Embryonic facial prominence (tissue), 1 donor: ENCODE measurements around the gene GLRA2.
"Not testable (repeated sequence)": the region's sequence is repeated elsewhere in the genome, so short reads cannot be mapped to it uniquely, and the experiment has no call there.

ENCODE experiments used
- DNase-seq: peaks from one replicate; pipeline ENCODE4 v3.0.0-alpha.2; 2016; ENCODE audit errors: extremely low spot score

Gene GLRA2

DNA sequence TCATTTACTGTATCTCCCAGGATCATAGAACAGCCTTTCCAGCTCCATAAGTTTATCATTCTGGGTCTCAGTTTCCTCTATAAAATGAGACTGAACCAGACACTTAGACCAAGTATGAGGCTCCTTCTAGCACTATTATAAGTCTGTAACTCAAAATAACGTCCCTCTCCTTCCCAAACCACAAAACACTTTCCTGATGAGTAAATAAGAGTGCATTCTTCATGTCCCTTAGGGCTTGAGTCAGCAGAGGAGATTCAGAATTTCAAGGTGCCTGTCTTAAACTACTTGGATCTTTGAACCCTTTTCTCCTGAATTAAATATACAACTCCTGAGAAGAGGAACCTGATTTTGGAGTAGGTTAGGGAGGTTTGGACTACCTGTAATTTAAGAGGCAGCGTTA is 62.6 kb downstream of the GLRA2 start:
- DNase-seq: no peak

DNA sequence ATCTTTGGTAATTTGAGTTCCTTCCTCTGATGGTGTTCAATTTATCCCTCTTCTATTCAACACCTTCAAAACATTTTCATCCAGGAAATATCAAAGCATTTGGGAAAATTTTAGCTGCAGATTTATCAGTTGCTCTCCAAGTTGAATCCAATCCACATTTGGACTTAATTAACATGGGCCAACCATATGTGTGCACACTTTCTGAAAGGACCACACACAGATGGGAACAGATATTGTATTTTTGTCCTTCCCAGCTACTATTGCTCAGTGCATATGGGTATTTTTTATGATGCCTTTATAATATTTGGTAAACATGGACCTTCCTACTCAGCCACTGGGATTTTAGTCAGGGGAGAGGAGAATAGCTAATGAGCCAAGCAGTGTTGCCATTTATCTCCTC is 65.2 kb downstream of the GLRA2 start:
- no peak for DNase-seq

- DNase-seq: no peak
Measured at GRCh38 chrX:14598330-14598729, 69.0 kb downstream of the GLRA2 start.

GRCh38 chrX:14607446-14607985 is 78.2 kb downstream of the GLRA2 start:
- no peak for DNase-seq

- DNase-seq: not testable (repeated sequence)
Measured at GRCh38 chrX:14612450-14612849, 83.1 kb downstream of the GLRA2 start.

- no peak for DNase-seq
Measured at GRCh38 chrX:14616301-14616700, 87.0 kb downstream of the GLRA2 start.

DNA sequence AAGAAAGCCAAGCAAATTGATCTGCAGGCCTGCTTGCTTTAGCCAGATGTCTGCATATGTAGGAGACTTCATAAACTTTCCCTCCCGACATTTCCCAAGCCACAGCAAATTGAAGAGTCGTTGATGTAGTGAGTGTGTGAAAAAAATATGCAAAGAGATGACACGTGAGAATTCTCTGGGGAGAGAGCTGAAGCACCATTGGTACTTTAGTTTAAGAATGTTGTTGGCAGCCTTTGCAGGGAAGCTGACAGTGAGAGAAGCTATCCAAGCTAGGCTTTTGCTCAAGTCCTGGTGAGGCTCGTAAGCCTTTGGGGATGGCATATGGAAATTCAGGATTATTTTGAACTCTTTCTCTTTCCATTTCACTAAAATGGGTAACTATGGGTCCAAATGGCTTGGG is 87.5 kb downstream of the GLRA2 start:
- DNase-seq: no peak

- no peak for DNase-seq
Measured at GRCh38 chrX:14618177-14618965, 89.0 kb downstream of the GLRA2 start.

DNA sequence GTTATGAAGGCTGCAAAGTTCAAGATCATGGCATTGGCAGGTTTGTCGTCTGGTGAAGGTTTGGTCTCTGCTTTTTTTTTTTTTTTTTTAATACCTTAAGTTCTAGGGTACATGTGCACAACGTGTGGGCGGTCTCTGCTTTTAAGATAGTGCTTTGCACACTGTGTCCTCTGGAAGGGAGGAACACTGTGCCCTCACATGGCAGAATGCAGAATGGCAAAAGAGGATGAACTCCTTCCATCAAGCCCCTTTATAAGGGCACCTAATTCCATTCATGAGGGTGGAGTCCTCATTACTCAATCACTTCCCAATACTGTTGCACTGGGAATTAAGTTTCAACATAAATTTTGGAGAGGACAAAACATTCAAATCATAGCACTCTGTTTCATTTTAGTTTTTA is 101.4 kb downstream of the GLRA2 start:
- DNase-seq: no peak

DNA sequence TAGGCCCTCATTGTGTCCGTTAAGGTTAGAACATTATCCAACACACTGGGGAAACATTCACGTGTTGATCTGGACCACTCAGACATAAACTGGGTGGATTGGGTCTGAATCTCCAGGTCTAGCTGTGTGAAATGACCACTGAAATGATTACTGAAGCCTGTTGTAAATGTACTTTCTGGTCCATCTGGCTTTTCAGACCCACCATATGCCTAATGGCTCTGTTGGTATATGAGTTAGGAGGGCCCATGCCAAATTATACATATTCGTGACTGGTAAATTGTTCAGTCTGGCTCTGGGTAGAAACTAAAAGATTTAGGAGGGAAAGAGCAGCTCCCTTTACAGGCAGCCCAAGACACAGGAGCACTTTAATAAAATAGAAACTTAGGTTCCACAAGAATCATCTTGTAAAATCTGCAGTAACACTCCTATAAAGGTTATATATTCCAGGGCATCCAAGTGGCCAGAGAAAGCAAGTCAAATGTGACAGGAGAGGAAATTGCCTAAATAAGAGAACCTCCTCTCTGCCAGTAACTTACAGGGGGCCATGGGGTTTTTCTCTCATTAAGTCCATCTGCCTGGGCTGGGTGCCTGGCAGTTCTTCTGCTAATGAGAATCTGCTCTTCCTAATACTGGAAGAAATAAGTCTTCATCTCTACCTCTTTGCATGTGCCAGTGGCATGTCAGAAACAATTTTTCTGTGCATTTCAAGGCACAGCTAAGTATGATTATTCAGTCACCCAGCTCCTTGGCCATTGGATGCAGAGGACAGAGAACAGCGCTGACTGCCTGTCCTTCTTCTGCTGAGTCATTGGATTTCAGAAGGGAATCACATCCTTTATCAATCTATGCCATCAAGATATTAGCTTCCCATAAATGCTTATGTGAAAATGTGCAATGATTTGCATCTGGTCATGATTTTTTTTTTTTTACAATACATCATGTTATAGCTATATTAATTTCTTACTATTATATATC is 112.6 kb downstream of the GLRA2 start:
- no peak for DNase-seq

DNA sequence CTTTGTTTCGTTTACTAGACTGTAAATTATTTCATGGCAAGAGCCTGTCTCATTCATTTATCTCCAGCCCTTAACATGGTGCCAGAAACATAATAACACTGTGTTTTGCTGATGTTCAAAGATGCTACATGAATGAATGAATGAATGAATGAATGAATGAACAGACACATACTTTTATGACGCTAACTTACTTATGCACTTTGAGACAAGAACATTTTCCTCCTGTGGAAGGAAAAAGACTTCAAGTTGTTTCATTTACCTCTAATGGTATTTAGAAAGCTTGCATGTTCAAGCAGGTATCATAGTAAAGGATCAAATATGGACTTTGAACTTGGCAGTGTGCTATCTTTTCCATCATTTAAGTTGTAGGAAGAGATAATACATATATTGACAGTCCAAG is 131.6 kb downstream of the GLRA2 start:
- no peak for DNase-seq

DNA sequence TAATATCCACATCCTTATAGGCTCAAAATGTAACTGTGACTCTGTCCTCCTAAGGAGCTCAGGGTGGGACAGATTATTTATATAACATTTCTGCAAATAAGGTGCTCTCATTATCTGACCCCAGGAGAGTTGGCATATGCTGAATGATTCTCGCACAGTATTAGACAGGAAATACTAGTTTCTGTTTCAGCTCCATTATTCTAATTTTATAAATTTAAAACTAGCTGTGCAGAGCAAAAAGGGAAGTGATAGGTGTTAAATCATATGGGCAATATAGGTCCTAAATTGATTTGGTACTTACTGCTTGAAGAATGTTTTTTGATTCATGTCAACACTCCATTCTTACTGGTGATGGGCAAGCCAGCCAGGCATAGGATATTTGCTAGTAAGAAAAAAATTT is 141.5 kb downstream of the GLRA2 start:
- no peak for DNase-seq

DNA sequence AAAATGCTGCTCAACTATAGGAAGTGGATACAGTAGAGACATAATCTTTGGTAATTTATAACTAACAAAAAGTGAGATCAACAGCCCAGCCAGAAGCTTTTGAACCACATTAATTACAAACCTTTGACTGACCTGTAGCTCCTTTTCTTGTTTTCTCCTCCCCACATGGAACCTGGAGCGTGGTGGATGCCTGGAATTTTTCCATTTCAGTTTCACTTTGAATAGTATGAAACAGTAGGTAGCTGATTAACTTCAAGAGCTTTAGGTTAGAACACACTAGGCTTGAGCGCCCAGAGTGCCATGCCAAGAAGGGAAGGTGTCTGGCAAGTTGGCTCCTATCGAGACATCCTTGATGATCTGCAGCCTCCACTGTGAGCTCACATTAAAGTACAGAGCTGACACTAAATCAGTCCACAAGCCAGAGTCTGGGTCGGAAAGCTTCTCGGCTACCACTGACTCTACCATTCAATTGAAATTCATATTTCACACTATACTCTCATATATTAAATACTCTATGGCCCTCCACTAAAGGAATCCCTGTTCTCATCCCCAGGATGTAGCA is 143.4 kb downstream of the GLRA2 start:
- no peak for DNase-seq

GRCh38 chrX:14673236-14673635 is 143.9 kb downstream of the GLRA2 start:
- DNase-seq: no peak

DNA sequence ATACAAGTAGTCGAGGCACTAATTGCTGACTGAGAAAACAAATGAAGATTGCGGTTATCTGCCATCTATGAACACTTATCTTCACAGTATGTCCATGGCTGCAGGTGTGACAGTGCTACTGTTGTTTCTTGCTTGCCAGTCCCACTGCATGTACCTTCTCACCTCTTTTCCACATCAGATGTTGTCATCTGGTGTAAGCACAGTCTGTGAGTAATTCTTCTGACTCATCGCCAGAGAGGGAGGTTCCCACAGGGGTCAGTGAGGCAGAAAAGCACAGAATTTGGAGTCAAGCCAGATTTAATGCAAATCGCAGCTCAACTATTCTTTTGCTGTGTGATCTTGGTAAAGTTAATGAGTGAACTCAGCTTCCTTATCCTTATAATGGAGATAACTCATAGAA is 144.4 kb downstream of the GLRA2 start:
- DNase-seq: no peak

DNA sequence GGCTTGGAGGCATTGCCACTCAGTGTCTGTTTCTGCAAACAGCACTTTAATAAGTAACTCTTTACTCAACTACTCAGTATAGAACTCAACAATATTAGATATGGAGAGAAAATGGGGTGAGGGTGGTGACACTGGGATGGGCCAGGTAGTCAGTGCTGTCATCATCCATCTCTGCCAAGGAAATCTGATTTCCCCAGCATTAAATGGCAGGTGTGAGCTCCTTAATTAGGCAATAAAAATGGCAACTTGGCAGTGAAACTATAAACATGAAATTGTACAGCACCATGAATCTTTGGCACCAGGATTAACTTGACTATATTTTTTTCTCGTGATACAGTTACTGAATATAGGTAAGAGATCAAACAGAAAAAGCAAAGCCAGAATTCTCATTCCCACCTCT is 146.2 kb downstream of the GLRA2 start:
- DNase-seq: no peak

DNA sequence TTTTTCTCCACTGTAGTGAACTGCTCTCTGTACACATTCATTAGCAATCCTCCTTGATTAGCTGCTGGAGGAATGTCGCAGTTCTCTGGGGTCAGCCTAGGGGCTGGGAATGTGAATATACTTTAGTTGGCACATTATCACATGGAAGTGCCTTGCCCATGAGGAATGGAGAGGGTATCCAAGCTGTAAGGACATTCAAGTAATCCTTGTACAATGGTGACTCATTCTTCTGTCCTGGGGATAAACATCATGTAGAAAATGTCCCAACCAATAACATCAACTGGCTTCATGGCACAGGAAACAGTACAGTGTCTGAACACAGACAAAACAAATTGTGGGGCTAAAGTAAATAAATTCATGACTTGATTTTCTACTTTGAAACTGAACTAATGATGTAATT is 147.1 kb downstream of the GLRA2 start:
- DNase-seq: no peak

DNA sequence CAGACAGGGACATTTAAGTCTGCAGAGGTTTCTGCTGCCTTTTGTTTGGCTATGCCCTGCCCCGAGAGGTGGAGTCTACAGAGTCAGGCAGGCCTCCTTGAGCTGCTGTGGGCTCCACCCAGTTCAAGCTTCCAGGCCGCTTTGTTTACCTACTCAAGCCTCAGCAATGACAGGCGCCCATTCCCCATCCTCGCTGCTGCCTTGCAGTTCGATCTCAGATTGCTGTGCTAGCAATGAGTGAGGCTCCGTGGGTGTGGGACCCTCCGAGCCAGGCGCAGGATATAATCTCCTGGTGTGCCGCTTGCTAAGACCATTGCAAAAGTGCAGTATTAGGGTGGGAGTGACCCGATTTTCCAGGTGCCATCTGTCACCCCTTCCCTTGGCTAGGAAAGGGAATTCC is 159.0 kb downstream of the GLRA2 start:
- DNase-seq: not testable (repeated sequence)

- no peak for DNase-seq
Measured at GRCh38 chrX:14690553-14690952, 161.2 kb downstream of the GLRA2 start.

DNA sequence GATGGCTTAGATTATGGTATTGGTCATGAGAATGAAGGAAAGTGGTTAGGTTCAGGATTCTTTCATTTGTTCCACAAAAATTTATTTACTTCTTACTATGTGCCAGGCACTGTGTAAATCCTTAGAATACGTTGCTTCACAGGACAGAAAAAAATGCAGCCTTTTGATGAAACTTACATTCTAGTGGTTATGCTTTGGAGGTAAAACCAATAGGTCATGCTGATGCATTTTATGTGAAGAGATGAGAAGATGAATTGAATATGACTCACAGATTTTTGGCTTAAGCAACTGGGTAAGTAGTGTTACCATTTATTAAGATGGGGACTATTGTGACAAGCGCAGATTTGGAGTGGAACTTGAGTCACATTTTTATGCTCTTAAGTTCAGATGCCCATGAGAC is 165.3 kb downstream of the GLRA2 start:
- DNase-seq: no peak

GRCh38 chrX:14697451-14697850 is 168.1 kb downstream of the GLRA2 start:
- no peak for DNase-seq

DNA sequence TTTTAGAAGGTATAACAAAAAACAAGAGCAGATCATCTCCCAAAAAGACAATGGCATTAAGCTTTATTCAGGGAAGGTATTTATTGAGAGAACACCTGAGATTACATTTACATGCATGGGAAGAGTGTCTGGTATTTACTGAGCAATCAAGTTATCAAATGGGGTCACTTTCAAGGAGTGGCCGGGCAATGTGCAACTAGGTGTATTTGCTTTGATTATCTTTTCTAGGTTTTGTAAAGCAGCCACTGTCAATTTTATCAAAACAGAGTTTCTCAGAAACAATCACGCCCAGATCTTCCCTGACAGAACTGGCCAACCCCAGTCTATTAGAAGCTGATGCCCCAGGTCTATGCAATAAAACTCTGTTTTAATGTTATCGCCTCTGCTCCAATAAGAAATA is 169.5 kb downstream of the GLRA2 start:
- no peak for DNase-seq
